ENCODE measurements around the gene FAM174C.
"Not testable (repeated sequence)": the region's sequence is repeated elsewhere in the genome, so short reads cannot be mapped to it uniquely, and the experiment has no call there.

GRCh38 chr19:1305354-1305753 lies 30.0 kb downstream of the FAM174C start:
- not testable (repeated sequence) for TF ChIP-seq CTCF, EP300, POLR2A (IDR thresholded peaks at IDR 0.05)

Data from suprapubic skin (tissue), 3 donors.